Measurements from ENCODE around the gene RUNX2.

DNA sequence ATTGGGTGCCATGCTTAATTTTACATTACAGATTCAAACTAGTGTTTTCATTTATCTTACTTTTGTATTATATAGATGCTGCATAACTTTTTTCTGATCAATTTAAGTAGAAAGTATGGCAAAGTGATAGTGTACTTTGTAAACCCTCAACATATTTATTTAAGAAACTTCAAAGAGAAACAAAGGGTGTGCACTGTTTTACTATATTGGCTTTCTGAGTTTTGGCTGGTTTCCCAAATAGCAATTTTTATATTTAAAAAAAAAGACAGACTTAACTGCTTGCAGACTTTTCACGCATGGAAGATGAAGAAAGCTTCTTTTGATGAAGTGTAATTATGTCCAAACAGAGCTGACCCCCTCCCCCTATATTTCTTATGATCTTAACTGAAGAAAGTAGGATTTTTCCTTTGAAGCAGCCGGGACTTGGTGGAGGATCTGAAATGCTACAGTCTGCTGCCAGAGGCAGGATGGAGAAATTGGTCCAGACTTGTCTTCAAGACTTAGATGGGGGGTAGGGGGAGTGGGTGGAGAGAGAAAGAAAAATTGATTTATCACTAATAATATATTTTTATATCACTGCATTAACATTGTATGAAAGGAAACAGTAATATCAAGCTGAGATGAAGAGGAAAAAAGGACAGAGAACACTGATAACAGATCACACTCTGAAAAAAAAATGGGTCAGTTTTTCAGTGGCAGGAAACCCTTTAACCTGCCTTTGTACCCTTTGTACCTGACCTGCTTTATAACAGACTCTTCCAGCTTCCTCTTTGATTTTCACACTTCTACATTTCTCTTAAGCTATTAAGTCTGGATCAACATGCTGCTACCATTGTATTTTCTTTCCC, 105.6 kb downstream of the RUNX2 start:
- TF ChIP-seq POLR2A (IDR thresholded peaks at IDR 0.05; ENCODE audit: low read depth, low read length) (no peak), EP300 (IDR thresholded peaks at IDR 0.05; ENCODE audit: borderline replicate concordance in 1 of 2, control insufficient read depth in 1 of 2, low read depth in 2 of 2, low read length in 2 of 2) (no peak), RBBP5 (conservative IDR thresholded peaks at IDR 0.05) (no peak)
- TF ChIP-seq, protein P1, sequence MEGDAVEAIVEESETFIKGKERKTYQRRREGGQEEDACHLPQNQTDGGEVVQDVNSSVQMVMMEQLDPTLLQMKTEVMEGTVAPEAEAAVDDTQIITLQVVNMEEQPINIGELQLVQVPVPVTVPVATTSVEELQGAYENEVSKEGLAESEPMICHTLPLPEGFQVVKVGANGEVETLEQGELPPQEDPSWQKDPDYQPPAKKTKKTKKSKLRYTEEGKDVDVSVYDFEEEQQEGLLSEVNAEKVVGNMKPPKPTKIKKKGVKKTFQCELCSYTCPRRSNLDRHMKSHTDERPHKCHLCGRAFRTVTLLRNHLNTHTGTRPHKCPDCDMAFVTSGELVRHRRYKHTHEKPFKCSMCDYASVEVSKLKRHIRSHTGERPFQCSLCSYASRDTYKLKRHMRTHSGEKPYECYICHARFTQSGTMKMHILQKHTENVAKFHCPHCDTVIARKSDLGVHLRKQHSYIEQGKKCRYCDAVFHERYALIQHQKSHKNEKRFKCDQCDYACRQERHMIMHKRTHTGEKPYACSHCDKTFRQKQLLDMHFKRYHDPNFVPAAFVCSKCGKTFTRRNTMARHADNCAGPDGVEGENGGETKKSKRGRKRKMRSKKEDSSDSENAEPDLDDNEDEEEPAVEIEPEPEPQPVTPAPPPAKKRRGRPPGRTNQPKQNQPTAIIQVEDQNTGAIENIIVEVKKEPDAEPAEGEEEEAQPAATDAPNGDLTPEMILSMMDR (IDR thresholded peaks at IDR 0.05 in 2 of 3, conservative IDR thresholded peaks at IDR 0.05 in 1 of 3; ENCODE audit: control insufficient read depth in 2 of 3, extremely low read depth in 1 of 3, insufficient read depth in 1 of 3, low read depth in 3 of 3, low read length in 3 of 3): no peak
